Upper lobe of left lung (tissue), 6 donors: ENCODE measurements around the gene KNDC1. TPM values are rescaled to one million over a fixed set of nuclear protein-coding genes. Genes with fewer than 3 reads are reported as not detected.
"Not testable (repeated sequence)": the region's sequence is repeated elsewhere in the genome, so short reads cannot be mapped to it uniquely, and the experiment has no call there.

Source experiments
- ATAC-seq, 2 donors: fragments of 200-7000 bp; cut with Tn5 transposase; one replicate each; pipeline ENCODE4 v1.9.1; 2022; ENCODE audit warnings: mild to moderate bottlenecking in 2 of 2, moderate library complexity in 2 of 2; ENCODE audit not compliant: low FRiP score in 2 of 2
- DNase-seq, 2 donors: peaks; one replicate each; pipeline ENCODE4 v3.0.0-alpha.2; 2019 to 2020
- H3K27ac ChIP-seq, 4 donors: fragments of 200-600 bp; sonication (generic); one replicate each; pipeline ENCODE4 v1.5.1; 2016 to 2019
- H3K27me3 ChIP-seq, 4 donors: fragments of 200-600 bp; sonication (generic); one replicate each; pipeline ENCODE4 v1.5.1; 2017 to 2019
- H3K36me3 ChIP-seq, 4 donors: fragments of 200-600 bp; sonication (generic); one replicate each; pipeline ENCODE4 v1.5.1; 2016 to 2019
- H3K4me1 ChIP-seq, 4 donors: fragments of 200-600 bp; sonication (generic); one replicate each; pipeline ENCODE4 v1.5.1; 2018 to 2019
- H3K4me3 ChIP-seq, 4 donors: fragments of 200-600 bp; sonication (generic); one replicate each; pipeline ENCODE4 v1.5.1; 2017 to 2019; ENCODE audit warnings: mild to moderate bottlenecking in 2 of 4, moderate library complexity in 1 of 4
- H3K9me3 ChIP-seq, 4 donors: fragments of 200-600 bp; sonication (generic); one replicate each; pipeline ENCODE4 v1.5.1; 2018 to 2019
- EP300 ChIP-seq, 4 donors: sonication (generic); formaldehyde crosslinking; IDR thresholded peaks; one replicate each; pipeline ENCODE4 v1.5.1; 2017; ENCODE audit warnings: antibody characterized with exemption in 4 of 4, control low read depth in 2 of 4
- POLR2A ChIP-seq, 4 donors: fragments of 450-650 bp; IDR thresholded peaks; one replicate each; pipeline ENCODE4 v1.5.1; 2016 to 2017; ENCODE audit warnings: antibody characterized with exemption in 4 of 4, mild to moderate bottlenecking in 2 of 4
- POLR2AphosphoS5 ChIP-seq, 2 donors: sonication (generic); formaldehyde crosslinking; IDR thresholded peaks; one replicate each; pipeline ENCODE4 v1.5.1; 2017; ENCODE audit warnings: antibody characterized with exemption in 2 of 2
- WGBS, 2 donors: methylation state at CpG; one replicate each; pipeline ENCODE4 v1.1.5; 2017 to 2018; 5-methylcytosine and 5-hydroxymethylcytosine counted together
- total RNA-seq, 6 donors: library from RNA; depleted of rRNA in 4 of 6; stranded (reverse); fragments of >200 nt in 4 of 6; gene quantifications; one replicate each; pipeline versions ENCODE4 v1.1.0 to v1.2.1, GENCODE V29; 2016 to 2021
- TF ChIP-seq, protein P1 (sequence below), 6 experiments: fragments of 450-650 bp in 4 of 6; fragments of 200-600 bp in 2 of 6; sonication (generic) in 2 of 6; IDR thresholded peaks; one replicate each; pipeline ENCODE4 v1.5.1; 2016 to 2019; ENCODE audit warnings: antibody characterized with exemption in 6 of 6
- donor health status: DM: no; HTN: no; CAD: no; lungs with moderate emphysema.
- donor health status: DM: no; HTN: yes; CAD: no; lungs with severe emphysema.

KNDC1 gene
- total RNA-seq, 6 donors from 2014 or later, result 7.1 to 30.3 (median 15.5) TPM

DNA sequence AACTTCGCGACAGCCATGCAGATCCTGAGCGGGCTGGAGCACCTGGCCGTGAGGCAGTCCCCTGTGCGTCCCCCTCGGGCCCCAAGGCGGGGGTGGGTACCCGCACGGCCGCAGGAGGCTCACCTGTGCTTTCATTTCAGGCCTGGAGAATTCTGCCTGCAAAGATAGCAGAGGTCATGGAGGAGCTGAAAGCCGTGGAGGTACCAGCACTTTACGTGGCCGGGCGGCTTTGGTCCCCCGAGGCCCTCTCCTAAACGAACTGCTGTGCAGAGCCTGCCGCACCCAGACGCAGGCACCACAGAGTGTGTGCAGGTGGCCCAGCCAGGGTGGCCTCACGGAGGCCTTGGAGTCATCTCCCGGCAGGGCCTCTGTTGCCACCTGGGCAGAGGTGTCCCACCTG, 58.9 kb downstream of the KNDC1 start:
- ATAC-seq, result no peak
- DNase-seq, result peak in 1 of 2 donors; percentile 74
- Histone ChIP-seq H3K36me3 (no peaks in the 10 kb centered on the region), H3K4me1 (peaks cover 0 to 5% (median 0%) of the 10 kb centered on the region in 4 donors), H3K27me3 (peaks cover 0 to 4% (median 0%) of the 10 kb centered on the region in 4 donors), H3K4me3 (no peak overlapping the region), H3K27ac (no peak overlapping the region), H3K9me3 (no peaks in the 10 kb centered on the region)
- TF ChIP-seq POLR2AphosphoS5 (IDR thresholded peaks at IDR 0.05), result no peak
- TF ChIP-seq POLR2A (IDR thresholded peaks at IDR 0.05), result no peak
- TF ChIP-seq, protein P1, sequence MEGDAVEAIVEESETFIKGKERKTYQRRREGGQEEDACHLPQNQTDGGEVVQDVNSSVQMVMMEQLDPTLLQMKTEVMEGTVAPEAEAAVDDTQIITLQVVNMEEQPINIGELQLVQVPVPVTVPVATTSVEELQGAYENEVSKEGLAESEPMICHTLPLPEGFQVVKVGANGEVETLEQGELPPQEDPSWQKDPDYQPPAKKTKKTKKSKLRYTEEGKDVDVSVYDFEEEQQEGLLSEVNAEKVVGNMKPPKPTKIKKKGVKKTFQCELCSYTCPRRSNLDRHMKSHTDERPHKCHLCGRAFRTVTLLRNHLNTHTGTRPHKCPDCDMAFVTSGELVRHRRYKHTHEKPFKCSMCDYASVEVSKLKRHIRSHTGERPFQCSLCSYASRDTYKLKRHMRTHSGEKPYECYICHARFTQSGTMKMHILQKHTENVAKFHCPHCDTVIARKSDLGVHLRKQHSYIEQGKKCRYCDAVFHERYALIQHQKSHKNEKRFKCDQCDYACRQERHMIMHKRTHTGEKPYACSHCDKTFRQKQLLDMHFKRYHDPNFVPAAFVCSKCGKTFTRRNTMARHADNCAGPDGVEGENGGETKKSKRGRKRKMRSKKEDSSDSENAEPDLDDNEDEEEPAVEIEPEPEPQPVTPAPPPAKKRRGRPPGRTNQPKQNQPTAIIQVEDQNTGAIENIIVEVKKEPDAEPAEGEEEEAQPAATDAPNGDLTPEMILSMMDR (IDR thresholded peaks at IDR 0.05), result no peak
- TF ChIP-seq EP300 (IDR thresholded peaks at IDR 0.05), result no peak
- 80 to 84% methylated on average over 11 to 18 of the region's 20 CpGs for WGBS, 2 donors

DNA sequence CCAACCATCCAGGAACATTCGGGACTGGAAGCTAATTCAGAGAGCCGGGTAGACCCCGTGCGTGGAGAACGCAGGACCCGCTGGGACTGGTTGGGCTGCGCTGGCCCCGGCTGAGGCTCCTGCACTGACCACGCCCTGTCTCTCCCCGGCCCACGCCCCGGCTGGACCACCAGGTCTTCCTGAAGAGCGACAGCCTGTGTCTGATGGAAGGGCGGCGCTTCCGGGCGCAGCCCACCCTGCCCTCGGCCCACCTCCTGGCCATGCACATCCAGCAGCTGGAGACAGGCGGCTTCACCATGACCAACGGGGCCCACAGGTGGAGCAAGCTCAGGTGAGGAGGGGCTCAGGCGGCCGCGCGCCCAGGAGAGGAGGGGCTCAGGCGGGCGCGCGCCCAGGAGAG, 59.8 kb downstream of the KNDC1 start:
- no peaks in the 10 kb centered on the region for H3K36me3 ChIP-seq
- no peak overlapping the region for H3K27ac ChIP-seq
- ATAC-seq (no peak), DNase-seq (peak in 1 of 2 donors; percentile 77)
- 18% methylated on average over 14 of the region's 28 CpGs; no CpG with 5 or more reads in 1 of the 2 donors for WGBS, 2 donors
- TF ChIP-seq EP300 (IDR thresholded peaks at IDR 0.05) (no peak), POLR2AphosphoS5 (IDR thresholded peaks at IDR 0.05) (no peak), POLR2A (IDR thresholded peaks at IDR 0.05) (no peak)
- TF ChIP-seq, protein P1 (IDR thresholded peaks at IDR 0.05), result no peak
- H3K4me1 ChIP-seq, result peaks cover 0 to 5% (median 0%) of the 10 kb centered on the region in 4 donors
- H3K4me3 ChIP-seq, result no peak overlapping the region
- H3K9me3 ChIP-seq, result no peaks in the 10 kb centered on the region
- H3K27me3 ChIP-seq, result peaks cover 0 to 4% (median 0%) of the 10 kb centered on the region in 4 donors

DNA sequence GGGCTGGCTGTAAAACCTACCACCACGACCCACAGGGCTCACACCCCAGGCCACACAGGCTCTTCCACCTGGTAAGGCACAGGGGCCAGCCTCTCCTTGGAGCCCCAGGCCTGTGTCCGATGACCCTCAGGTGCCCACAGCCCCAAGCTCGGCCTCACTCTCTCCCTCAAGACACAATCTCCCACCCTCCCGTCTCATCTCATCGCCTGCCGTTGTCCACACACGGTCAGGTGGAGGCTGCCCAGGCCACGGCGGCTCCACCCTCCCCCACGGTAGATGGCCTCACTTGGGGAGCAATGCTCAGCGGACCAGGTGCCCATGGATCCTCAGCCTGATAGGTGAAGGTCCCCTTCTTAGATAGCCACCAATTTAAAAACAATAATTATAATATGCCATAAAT, 61.3 kb downstream of the KNDC1 start:
- no peak overlapping the region for H3K4me3 ChIP-seq
- no peak overlapping the region for H3K27ac ChIP-seq
- peaks cover 0 to 6% (median 4%) of the 10 kb centered on the region in 4 donors for H3K4me1 ChIP-seq
- TF ChIP-seq POLR2AphosphoS5 (IDR thresholded peaks at IDR 0.05) (no peak), POLR2A (IDR thresholded peaks at IDR 0.05) (no peak), EP300 (IDR thresholded peaks at IDR 0.05) (no peak)
- TF ChIP-seq, protein P1 (IDR thresholded peaks at IDR 0.05), result no peak
- no peaks in the 10 kb centered on the region for H3K36me3 ChIP-seq
- 94 to 95% methylated on average over 11 of the region's 11 CpGs for WGBS, 2 donors
- H3K27me3 ChIP-seq, result peaks cover 0 to 4% (median 0%) of the 10 kb centered on the region in 4 donors
- ATAC-seq (no peak), DNase-seq (peak in 1 of 2 donors; percentile 50)
- no peaks in the 10 kb centered on the region for H3K9me3 ChIP-seq

DNA sequence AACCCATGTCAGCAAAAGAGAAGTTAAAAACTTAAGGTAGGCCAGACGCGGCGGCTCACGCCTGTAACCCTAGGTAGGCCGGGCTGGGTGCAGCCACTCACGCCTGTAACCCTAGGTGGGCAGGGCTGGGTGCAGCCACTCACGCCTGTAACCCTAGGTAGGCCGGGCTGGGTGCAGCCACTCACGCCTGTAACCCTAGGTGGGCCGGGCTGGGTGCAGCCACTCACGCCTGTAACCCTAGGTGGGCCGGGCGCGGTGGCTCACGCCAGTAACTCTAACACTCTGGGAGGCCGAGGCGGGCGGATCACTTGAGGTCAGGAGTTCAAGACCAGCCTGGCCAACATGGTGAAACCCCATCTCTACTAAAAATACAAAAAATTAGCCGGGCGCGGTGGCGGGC, 61.7 kb downstream of the KNDC1 start:
- not testable (repeated sequence) for H3K9me3 ChIP-seq, ATAC-seq, H3K4me1 ChIP-seq, H3K4me3 ChIP-seq, H3K27me3 ChIP-seq, H3K36me3 ChIP-seq, H3K27ac ChIP-seq
- 90% methylated on average over 7 to 22 of the region's 22 CpGs for WGBS, 2 donors
- DNase-seq, result peak in 1 of 2 donors; percentile 75

DNA sequence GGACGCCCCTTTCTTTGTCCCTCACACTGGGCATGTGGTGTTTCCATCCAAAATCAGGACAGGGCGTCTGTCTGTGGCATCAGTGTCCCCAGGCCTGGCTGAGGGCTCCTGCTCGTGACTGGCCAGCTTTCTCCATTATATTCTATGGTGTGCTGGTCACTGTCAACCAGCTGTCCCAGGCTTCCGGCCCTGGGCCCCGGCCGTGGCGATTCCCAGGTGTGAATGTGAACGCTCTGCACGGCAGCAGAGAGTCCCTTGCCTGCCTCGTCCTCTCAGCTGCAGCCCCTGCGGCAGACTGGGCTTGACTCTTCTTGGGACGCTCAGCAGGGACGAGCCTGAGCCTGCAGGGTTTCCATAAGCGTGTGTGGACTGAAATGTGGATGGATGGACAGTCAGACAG, 64.1 kb downstream of the KNDC1 start:
- 78 to 84% methylated on average over 8 to 14 of the region's 14 CpGs for WGBS, 2 donors
- Histone ChIP-seq H3K9me3 (no peaks in the 10 kb centered on the region), H3K4me3 (no peak overlapping the region), H3K4me1 (peaks cover 0 to 6% (median 4%) of the 10 kb centered on the region in 4 donors), H3K27me3 (peaks cover 0 to 4% (median under 1%) of the 10 kb centered on the region in 4 donors), H3K27ac (no peak overlapping the region), H3K36me3 (no peaks in the 10 kb centered on the region)
- no peak for ATAC-seq
- TF ChIP-seq POLR2A (IDR thresholded peaks at IDR 0.05) (no peak), EP300 (IDR thresholded peaks at IDR 0.05) (no peak), POLR2AphosphoS5 (IDR thresholded peaks at IDR 0.05) (no peak)
- TF ChIP-seq, protein P1 (IDR thresholded peaks at IDR 0.05), result no peak
- peak in 1 of 2 donors; percentile 77 for DNase-seq
